Heart left ventricle (tissue), 16 donors: ENCODE measurements around the gene DUSP28. TPM values are rescaled to one million over a fixed set of nuclear protein-coding genes. Genes with fewer than 3 reads are reported as not detected.

Experiments used
- ATAC-seq, 4 donors: fragments of 200-7000 bp; cut with Tn5 transposase; one replicate each; pipeline ENCODE4 v1.9.1; 2020 to 2022; ENCODE audit warnings: moderate library complexity in 4 of 4, mild to moderate bottlenecking in 3 of 4, moderate number of reproducible peaks in 1 of 4
- DNase-seq, 5 donors: peaks; one replicate each; pipeline ENCODE4 v3.0.0-alpha.2; 2020
- H3K27ac ChIP-seq, 12 donors: fragments of 200-600 bp; sonication (generic) in 4 of 12; one replicate each; pipeline versions ENCODE4 v1.5.0 to v1.8.0; 2016 to 2022; ENCODE audit warnings: mild to moderate bottlenecking in 2 of 12
- H3K27me3 ChIP-seq, 9 donors: fragments of 200-600 bp; sonication (generic) in 2 of 9; one replicate each; pipeline versions ENCODE4 v1.5.1 to v1.8.0; 2016 to 2022; ENCODE audit warnings: mild to moderate bottlenecking in 3 of 9
- H3K36me3 ChIP-seq, 9 donors: fragments of 200-600 bp; sonication (generic) in 2 of 9; one replicate each; pipeline versions ENCODE4 v1.5.0 to v1.8.0; 2018 to 2022; ENCODE audit warnings: mild to moderate bottlenecking in 2 of 9
- H3K4me1 ChIP-seq, 12 donors: fragments of 200-600 bp; sonication (generic) in 4 of 12; one replicate each; pipeline versions ENCODE4 v1.5.0 to v1.8.0; 2016 to 2022; ENCODE audit warnings: mild to moderate bottlenecking in 3 of 12
- H3K4me3 ChIP-seq, 12 donors: fragments of 200-600 bp; sonication (generic) in 4 of 12; one replicate each; pipeline versions ENCODE4 v1.5.0 to v1.8.0; 2017 to 2022; ENCODE audit warnings: mild to moderate bottlenecking in 9 of 12, moderate library complexity in 4 of 12
- H3K9me3 ChIP-seq, 12 donors: fragments of 200-600 bp; sonication (generic) in 4 of 12; one replicate each; pipeline versions ENCODE4 v1.5.0 to v1.8.0; 2016 to 2022; ENCODE audit warnings: mild to moderate bottlenecking in 1 of 12
- CTCF ChIP-seq, 12 donors: fragments of 200-600 bp; sonication (generic) in 4 of 12; IDR thresholded peaks; one replicate each; pipeline versions ENCODE4 v1.5.0 to v1.8.0; 2018 to 2022; ENCODE audit warnings: antibody characterized with exemption in 12 of 12, mild to moderate bottlenecking in 5 of 12
- POLR2A ChIP-seq, 2 donors: fragments of 450-650 bp; IDR thresholded peaks; one replicate each; pipeline ENCODE4 v1.6.1; 2017; ENCODE audit warnings: antibody characterized with exemption in 2 of 2, mild to moderate bottlenecking in 2 of 2, moderate library complexity in 2 of 2
- WGBS, 4 donors: extraction: QIAGEN DNeasy Blood & Tissue Kit in 2 of 4; methylation state at CpG; one replicate each; pipeline versions ENCODE4 v1.1.5 to v1.1.7; 2013 to 2018; 5-methylcytosine and 5-hydroxymethylcytosine counted together
- intact Hi-C, 10 donors: fragments of 100-400 bp; cut with DNase I; formaldehyde crosslinking; loops; one replicate each; pipeline versions ENCODE4 v1.11.1 to v1.14.2; 2022
- polyA plus RNA-seq, 2 donors: library from polyadenylated mRNA; stranded (reverse); fragments of 200-250 nt; gene quantifications; one replicate each; pipeline ENCODE4 v1.2.3, GENCODE V29; 2013
- total RNA-seq, 9 donors: library from RNA; depleted of rRNA in 2 of 9; stranded (reverse); fragments of >200 nt in 2 of 9; fragmentation: NEBNext Ultra II Directional in 3 of 9; extraction: Animal tissue kit (Norgen Biotek cat#: 25700) in 3 of 9; gene quantifications; one replicate each; pipeline versions ENCODE4 v1.1.0 to v1.2.4, GENCODE V29; 2016 to 2023
- donor health status: ischemic (EF 13 %, LVEDD 7.1; RV severe dilation, severe dysfunction).
- donor health status: healthy with polysubstance abuse.
- donor health status: DM: no; HTN: yes; CAD: no.
- donor health status: DM: no; HTN: no; CAD: no.
- donor health status: ischemic (EF 25% LVEDD 6.9; RV normal size, moderate dysfunction).
- donor health status: ischemic (EF 25% LVEDD 5.7; RV mildly dilated, moderate dysfunction).
- donor health status: healthy.
- donor health status: DM: yes; HTN: yes; CAD: no.
- donor health status: ischemic (EF 35%, LVEDD 5.7; RV mildly dilated, moderate dysfunction).
- donor health status: nonischemic (EF 11% LVEDD 7.7; RV severe dilation, severe dysfunction).
- donor health status: DM: yes; HTN: yes; CAD: no.
- donor health status: PGD.
- donor health status: ischemic (EF 29% LVEDD 5.4; RV normal size, mild dysfunction).
- donor health status: nonischemic (EF 23%, LVEDD 6.1; RV moderate dilation, normal function).

Gene DUSP28
- total and polyA plus RNA-seq, 11 donors = 3.6 to 23.9 (median 13.3) TPM

GRCh38 chr2:240604291-240604938 lies 44.3 kb downstream of the DUSP28 start:
- peak; percentile 77 to 90 (median 87) for DNase-seq
- WGBS, 4 donors = 31 to 39% (median 33%) methylated on average over 6 to 11 of the region's 11 CpGs
- peaks cover 0 to 10% (median 5%) of the 10 kb centered on the region in 12 donors for H3K4me1 ChIP-seq
- H3K27ac ChIP-seq = no peak overlapping the region
- H3K36me3 ChIP-seq = peaks cover 0 to 17% (median 4%) of the 10 kb centered on the region in 9 donors
- intact Hi-C loops = no loop called here
- H3K4me3 ChIP-seq = no peak overlapping the region
- ATAC-seq = peak; percentile 68 to 83 (median 78)
- no peaks in the 10 kb centered on the region for H3K27me3 ChIP-seq
- H3K9me3 ChIP-seq = no peaks in the 10 kb centered on the region
- TF ChIP-seq POLR2A (IDR thresholded peaks at IDR 0.05) (no peak), CTCF (IDR thresholded peaks at IDR 0.05) (peak; percentile 53 to 78 (median 60))

- H3K27me3 ChIP-seq = no peaks in the 10 kb centered on the region
- TF ChIP-seq CTCF (IDR thresholded peaks at IDR 0.05) (no peak), POLR2A (IDR thresholded peaks at IDR 0.05) (no peak)
- peak in 2 of 5 donors; percentile 12 to 19 for DNase-seq
- 85 to 92% (median 90%) methylated on average over 15 to 19 of the region's 19 CpGs for WGBS, 4 donors
- no peak overlapping the region for H3K4me3 ChIP-seq
- H3K27ac ChIP-seq = no peak overlapping the region
- intact Hi-C loops = no loop called here
- peaks cover 0 to 12% (median 0%) of the 10 kb centered on the region in 9 donors for H3K36me3 ChIP-seq
- no peaks in the 10 kb centered on the region for H3K9me3 ChIP-seq
- peak in 1 of 4 donors; percentile 11 for ATAC-seq
- H3K4me1 ChIP-seq = peaks cover 0 to 10% (median 5%) of the 10 kb centered on the region in 12 donors
Observed at GRCh38 chr2:240604939-240605716, 45.0 kb downstream of the DUSP28 start.

GRCh38 chr2:240605867-240606743 lies 45.9 kb downstream of the DUSP28 start:
- peak in 2 of 5 donors; percentile 6 to 19 for DNase-seq
- intact Hi-C loops = no loop called here
- 80 to 90% (median 85%) methylated on average over 7 to 12 of the region's 12 CpGs for WGBS, 4 donors

More at GRCh38 chr2:240605867-240606743, 45.9 kb downstream of the DUSP28 start:
- Histone ChIP-seq H3K9me3 (no peaks in the 10 kb centered on the region), H3K27ac (no peak overlapping the region), H3K4me1 (peaks cover 0 to 10% (median 5%) of the 10 kb centered on the region in 12 donors), H3K4me3 (no peak overlapping the region), H3K27me3 (no peaks in the 10 kb centered on the region), H3K36me3 (peaks cover 0 to 4% (median 0%) of the 10 kb centered on the region in 9 donors)
- no peak for ATAC-seq
- TF ChIP-seq POLR2A (IDR thresholded peaks at IDR 0.05) = no peak
- TF ChIP-seq CTCF (IDR thresholded peaks at IDR 0.05) = no peak
